Mesothelial cell of epicardium (in vitro differentiated cells): Measurements from ENCODE around the gene HELT. TPM values are rescaled to one million over a fixed set of nuclear protein-coding genes. Genes with fewer than 3 reads are reported as not detected.

ENCODE experiments used
- DNase-seq, 2 experiments: peaks; one replicate each; pipeline ENCODE4 v3.0.0; 2021; ENCODE audit warnings: low spot score in 2 of 2; ENCODE audit not compliant: unreplicated experiment in 2 of 2
- H3K27ac Mint-ChIP-seq: 2 replicates; pipeline ENCODE4 v1.8.0; 2021; ENCODE audit warnings: mixed read lengths
- H3K27me3 Mint-ChIP-seq: 2 replicates; pipeline ENCODE4 v1.8.0; 2021; ENCODE audit warnings: low read depth, mixed read lengths
- H3K36me3 Mint-ChIP-seq: 2 replicates; pipeline ENCODE4 v1.8.0; 2021; ENCODE audit warnings: mixed read lengths
- H3K4me1 Mint-ChIP-seq: 2 replicates; pipeline ENCODE4 v1.8.0; 2021; ENCODE audit warnings: mixed read lengths
- H3K4me3 Mint-ChIP-seq: 2 replicates; pipeline ENCODE4 v1.8.0; 2021; ENCODE audit warnings: mild to moderate bottlenecking, moderate library complexity, mixed read lengths
- H3K9me3 Mint-ChIP-seq: 2 replicates; pipeline ENCODE4 v1.8.0; 2021; ENCODE audit warnings: mixed read lengths
- CTCF ChIP-seq: fragments of 200-600 bp; sonication (generic); IDR thresholded peaks from one replicate; pipeline ENCODE4 v1.5.0; 2021; ENCODE audit warnings: antibody characterized with exemption; ENCODE audit not compliant: unreplicated experiment
- total RNA-seq: library from RNA; stranded (reverse); gene quantifications from 3 replicates; pipeline ENCODE4 v1.2.1, GENCODE V29; 2021

Gene HELT
- total RNA-seq, 1 donor from 2014 or later, result not detected

GRCh38 chr4:185028625-185029024 is 10.3 kb downstream of the HELT start:
- H3K4me3 Mint-ChIP-seq, result no peak overlapping the region
- H3K27me3 Mint-ChIP-seq, result peaks cover 97% of the 10 kb centered on the region
- H3K4me1 Mint-ChIP-seq, result peaks cover 5% of the 10 kb centered on the region
- H3K27ac Mint-ChIP-seq, result no peak overlapping the region
- no peaks in the 10 kb centered on the region for H3K9me3 Mint-ChIP-seq
- no peak for TF ChIP-seq CTCF
- DNase-seq, result no peak
- H3K36me3 Mint-ChIP-seq, result no peaks in the 10 kb centered on the region

- H3K4me1 Mint-ChIP-seq, result peaks cover 5% of the 10 kb centered on the region
Measured at GRCh38 chr4:185031611-185032010, 13.3 kb downstream of the HELT start.

GRCh38 chr4:185033072-185033471 is 14.8 kb downstream of the HELT start:
- TF ChIP-seq CTCF, result no peak
- Mint-ChIP-seq H3K4me1 (peaks cover 5% of the 10 kb centered on the region), H3K4me3 (no peak overlapping the region)

More at GRCh38 chr4:185031611-185032010, 13.3 kb downstream of the HELT start:
- Mint-ChIP-seq H3K36me3 (no peaks in the 10 kb centered on the region), H3K27ac (no peak overlapping the region), H3K4me3 (no peak overlapping the region), H3K27me3 (peaks cover 84% of the 10 kb centered on the region), H3K9me3 (no peaks in the 10 kb centered on the region)
- DNase-seq, result no peak
- no peak for TF ChIP-seq CTCF

GRCh38 chr4:185033950-185034349 is 15.7 kb downstream of the HELT start:
- no peak for DNase-seq
- H3K9me3 Mint-ChIP-seq, result peaks cover 9% of the 10 kb centered on the region
- no peaks in the 10 kb centered on the region for H3K4me1 Mint-ChIP-seq
- TF ChIP-seq CTCF, result no peak
- peaks cover 64% of the 10 kb centered on the region for H3K27me3 Mint-ChIP-seq
- H3K36me3 Mint-ChIP-seq, result no peaks in the 10 kb centered on the region
- H3K27ac Mint-ChIP-seq, result no peak overlapping the region
- no peak overlapping the region for H3K4me3 Mint-ChIP-seq

More at GRCh38 chr4:185033072-185033471, 14.8 kb downstream of the HELT start:
- Mint-ChIP-seq H3K36me3 (no peaks in the 10 kb centered on the region), H3K9me3 (peaks cover 5% of the 10 kb centered on the region), H3K27me3 (peaks cover 73% of the 10 kb centered on the region), H3K27ac (no peak overlapping the region)
- no peak for DNase-seq

- peaks cover 9% of the 10 kb centered on the region for H3K9me3 Mint-ChIP-seq
- TF ChIP-seq CTCF, result no peak
- no peak overlapping the region for H3K27ac Mint-ChIP-seq
- no peaks in the 10 kb centered on the region for H3K36me3 Mint-ChIP-seq
- peaks cover 4% of the 10 kb centered on the region for H3K4me1 Mint-ChIP-seq
- DNase-seq, result no peak
- H3K4me3 Mint-ChIP-seq, result no peak overlapping the region
- peaks cover 52% of the 10 kb centered on the region for H3K27me3 Mint-ChIP-seq
Measured at GRCh38 chr4:185035284-185035683, 17.0 kb downstream of the HELT start.

GRCh38 chr4:185036019-185036418 is 17.7 kb downstream of the HELT start:
- no peak for DNase-seq
- TF ChIP-seq CTCF, result no peak
- Mint-ChIP-seq H3K4me3 (no peak overlapping the region), H3K27ac (no peak overlapping the region), H3K9me3 (peaks cover 9% of the 10 kb centered on the region), H3K36me3 (no peaks in the 10 kb centered on the region), H3K4me1 (peaks cover 4% of the 10 kb centered on the region), H3K27me3 (peaks cover 45% of the 10 kb centered on the region)
